Thyroid gland (tissue), 4 donors: Measurements from ENCODE around the gene ADAD2.

ENCODE experiments used
- CTCF ChIP-seq, 6 experiments: fragments of 200-600 bp in 3 of 6; fragments of 450-650 bp in 3 of 6; sonication (generic) in 3 of 6; IDR thresholded peaks; one replicate each; pipeline ENCODE4 v1.5.1; 2016 to 2019; ENCODE audit warnings: antibody characterized with exemption in 6 of 6, mild to moderate bottlenecking in 2 of 6, inconsistent platforms in 1 of 6, moderate library complexity in 1 of 6
- POLR2A ChIP-seq, 2 donors: fragments of 450-650 bp; IDR thresholded peaks; one replicate each; pipeline ENCODE4 v1.6.1; 2017; ENCODE audit warnings: antibody characterized with exemption in 2 of 2, mild to moderate bottlenecking in 2 of 2, moderate library complexity in 1 of 2

DNA sequence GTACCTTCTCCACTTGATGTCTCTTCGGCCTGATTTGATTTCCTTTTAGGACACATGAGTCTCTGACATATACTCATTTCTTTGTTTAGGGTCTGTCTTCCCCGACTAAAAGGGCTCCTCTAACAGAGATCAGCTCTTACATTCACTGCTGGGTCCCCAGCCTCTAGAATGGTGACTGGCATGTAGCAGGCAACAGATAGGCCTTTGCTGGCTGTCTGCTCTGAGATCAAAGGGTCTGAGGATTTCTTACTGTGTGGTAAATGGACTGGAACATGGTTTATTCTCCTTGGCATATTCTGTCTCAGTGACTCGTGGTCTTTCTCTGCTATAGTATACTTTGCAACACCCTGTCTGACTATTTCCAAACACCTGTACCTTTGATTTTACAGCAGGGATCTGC is 29.2 kb upstream of the ADAD2 start:
- TF ChIP-seq CTCF (IDR thresholded peaks at IDR 0.05) (no peak), POLR2A (IDR thresholded peaks at IDR 0.05) (no peak)
